GM12873 (cell line): Measurements from ENCODE around the gene PTRH1.

Experiments
- CTCF ChIP-seq: IDR thresholded peaks from 2 replicates; pipeline ENCODE4 v1.5.1; 2012; ENCODE audit warnings: low read depth, mild to moderate bottlenecking, moderate library complexity, low read length, control low read depth; ENCODE audit not compliant: insufficient read depth; ENCODE audit errors: missing control alignments

PTRH1 gene

GRCh38 chr9:127707766-127708165, 7.7 kb downstream of the PTRH1 start:
- TF ChIP-seq CTCF: peak; percentile 38

- no peak for TF ChIP-seq CTCF
Observed at GRCh38 chr9:127706836-127707241, 8.6 kb downstream of the PTRH1 start, which contains the start of gene CFAP157. Gene CFAP157 (plus strand): TSS chr9:127706988. CDS start chr9:127707032, 44 bp downstream.

- no peak for TF ChIP-seq CTCF
Observed at GRCh38 chr9:127705577-127706379, 9.7 kb downstream of the PTRH1 start.

- no peak for TF ChIP-seq CTCF
Observed at GRCh38 chr9:127703289-127703946, 12.0 kb downstream of the PTRH1 start.

GRCh38 chr9:127700594-127701255, 14.7 kb downstream of the PTRH1 start:
- no peak for TF ChIP-seq CTCF

- no peak for TF ChIP-seq CTCF
Observed at GRCh38 chr9:127700140-127700539, 15.3 kb downstream of the PTRH1 start.
